D721Med (cell line): ENCODE data around the gene KCNN4.

Experiments
- DNase-seq: peaks from one replicate; pipeline ENCODE4 v3.0.0; 2011; ENCODE audit warnings: low spot score; ENCODE audit not compliant: insufficient read length
- FAIRE-seq: peaks from 2 replicates; lab custom pipeline; 2011; peaks lifted over from hg19 to GRCh38; lab: Jason Lieb, UNC
- TF ChIP-seq, protein P1 (sequence below): IDR thresholded peaks from 2 replicates; pipeline ENCODE4 v1.5.1; 2012; ENCODE audit warnings: mild to moderate bottlenecking, control low read depth; ENCODE audit not compliant: insufficient read depth; ENCODE audit errors: missing control alignments

The KCNN4 gene

DNA sequence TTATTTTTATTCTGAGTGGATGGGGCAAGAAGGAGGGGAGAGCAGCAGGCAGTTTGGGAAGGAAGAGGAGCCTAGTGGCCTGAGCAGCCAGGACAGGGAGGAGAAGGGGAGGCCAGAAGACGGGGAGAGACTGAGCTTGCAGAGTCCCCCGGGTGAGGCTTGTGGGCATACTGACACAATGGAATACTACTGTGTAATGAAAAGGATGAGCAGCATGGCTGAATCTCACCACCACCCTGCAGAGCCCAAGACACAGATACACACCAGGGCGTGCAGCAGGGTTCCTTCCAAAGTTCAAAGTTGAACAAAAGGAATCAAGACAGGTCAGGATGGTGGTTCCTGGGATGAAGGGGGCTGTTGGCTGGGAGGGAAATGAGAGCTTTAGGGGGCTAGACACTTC, 18.0 kb downstream of the KCNN4 start:
- TF ChIP-seq, protein P1, sequence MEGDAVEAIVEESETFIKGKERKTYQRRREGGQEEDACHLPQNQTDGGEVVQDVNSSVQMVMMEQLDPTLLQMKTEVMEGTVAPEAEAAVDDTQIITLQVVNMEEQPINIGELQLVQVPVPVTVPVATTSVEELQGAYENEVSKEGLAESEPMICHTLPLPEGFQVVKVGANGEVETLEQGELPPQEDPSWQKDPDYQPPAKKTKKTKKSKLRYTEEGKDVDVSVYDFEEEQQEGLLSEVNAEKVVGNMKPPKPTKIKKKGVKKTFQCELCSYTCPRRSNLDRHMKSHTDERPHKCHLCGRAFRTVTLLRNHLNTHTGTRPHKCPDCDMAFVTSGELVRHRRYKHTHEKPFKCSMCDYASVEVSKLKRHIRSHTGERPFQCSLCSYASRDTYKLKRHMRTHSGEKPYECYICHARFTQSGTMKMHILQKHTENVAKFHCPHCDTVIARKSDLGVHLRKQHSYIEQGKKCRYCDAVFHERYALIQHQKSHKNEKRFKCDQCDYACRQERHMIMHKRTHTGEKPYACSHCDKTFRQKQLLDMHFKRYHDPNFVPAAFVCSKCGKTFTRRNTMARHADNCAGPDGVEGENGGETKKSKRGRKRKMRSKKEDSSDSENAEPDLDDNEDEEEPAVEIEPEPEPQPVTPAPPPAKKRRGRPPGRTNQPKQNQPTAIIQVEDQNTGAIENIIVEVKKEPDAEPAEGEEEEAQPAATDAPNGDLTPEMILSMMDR = no peak
- DNase-seq (no peak), FAIRE-seq (no peak)

DNA sequence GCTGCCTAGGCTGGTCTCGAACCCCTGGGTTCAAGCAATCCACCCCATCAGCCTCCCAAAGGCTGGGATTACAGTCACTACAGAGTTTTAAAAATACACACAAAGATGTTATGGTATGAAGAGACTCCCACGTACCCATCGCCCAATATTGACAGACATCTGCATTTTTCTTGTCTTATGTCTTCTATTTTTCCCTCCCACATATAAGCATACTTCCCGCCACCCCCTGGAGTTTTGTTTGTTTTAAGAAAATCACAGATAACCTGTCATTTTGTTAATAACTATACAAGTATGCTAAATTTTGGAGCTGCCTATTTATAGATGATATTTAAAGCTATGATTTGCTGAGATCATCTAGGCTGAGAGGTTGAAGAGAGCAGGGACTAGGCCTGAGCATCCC, 19.8 kb downstream of the KCNN4 start:
- DNase-seq (no peak), FAIRE-seq (no peak)
- TF ChIP-seq, protein P1 = no peak

DNA sequence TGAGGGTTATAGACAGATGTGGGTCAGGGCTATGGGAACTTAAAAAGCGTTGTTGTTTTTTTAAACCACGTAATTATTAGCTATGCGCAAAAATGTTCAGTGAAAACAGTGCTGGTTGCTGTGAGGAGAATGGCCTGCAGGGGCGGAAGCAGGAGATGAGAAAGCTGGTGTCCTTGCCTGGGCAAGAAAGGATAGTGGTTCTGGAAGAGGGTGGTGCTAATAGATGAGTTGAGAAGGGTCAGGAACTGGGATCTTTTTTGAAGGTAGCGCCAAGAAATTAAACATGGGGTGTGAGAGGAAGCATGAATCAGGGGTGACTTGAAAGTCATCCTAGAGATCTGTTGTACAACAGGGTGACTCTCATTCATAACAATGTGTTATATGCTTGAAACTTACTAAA, 21.3 kb downstream of the KCNN4 start:
- FAIRE-seq = no peak
- DNase-seq = no peak
- TF ChIP-seq, protein P1 = no peak

DNA sequence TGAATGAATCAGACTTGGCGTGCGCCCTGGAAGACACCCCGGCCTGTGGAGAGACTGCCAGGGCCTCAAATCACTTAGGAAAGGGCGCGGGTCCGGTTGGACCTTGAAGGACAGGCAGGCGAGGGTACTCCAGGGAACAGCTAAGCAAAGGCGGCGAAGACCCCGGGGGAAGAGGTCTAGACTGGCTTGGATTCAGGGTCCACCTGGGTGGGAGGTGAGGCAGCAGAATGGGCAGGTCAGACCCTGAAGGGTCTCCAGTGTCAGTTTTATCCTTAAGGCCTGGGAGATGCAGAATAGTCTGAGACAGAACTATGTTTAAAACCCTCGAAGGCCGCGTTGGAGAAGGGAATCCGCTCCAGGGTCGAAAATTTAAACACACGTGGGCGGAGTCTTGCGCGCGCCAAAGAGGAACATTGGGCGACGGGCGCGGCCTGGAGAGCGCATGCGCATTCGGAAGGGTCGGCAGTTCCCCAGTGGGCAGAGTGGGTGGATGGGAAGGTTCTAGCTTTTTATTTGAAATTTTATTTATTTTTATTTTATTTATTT, 25.4 kb downstream of the KCNN4 start:
- FAIRE-seq (no peak), DNase-seq (no peak)
- TF ChIP-seq, protein P1 = no peak

DNA sequence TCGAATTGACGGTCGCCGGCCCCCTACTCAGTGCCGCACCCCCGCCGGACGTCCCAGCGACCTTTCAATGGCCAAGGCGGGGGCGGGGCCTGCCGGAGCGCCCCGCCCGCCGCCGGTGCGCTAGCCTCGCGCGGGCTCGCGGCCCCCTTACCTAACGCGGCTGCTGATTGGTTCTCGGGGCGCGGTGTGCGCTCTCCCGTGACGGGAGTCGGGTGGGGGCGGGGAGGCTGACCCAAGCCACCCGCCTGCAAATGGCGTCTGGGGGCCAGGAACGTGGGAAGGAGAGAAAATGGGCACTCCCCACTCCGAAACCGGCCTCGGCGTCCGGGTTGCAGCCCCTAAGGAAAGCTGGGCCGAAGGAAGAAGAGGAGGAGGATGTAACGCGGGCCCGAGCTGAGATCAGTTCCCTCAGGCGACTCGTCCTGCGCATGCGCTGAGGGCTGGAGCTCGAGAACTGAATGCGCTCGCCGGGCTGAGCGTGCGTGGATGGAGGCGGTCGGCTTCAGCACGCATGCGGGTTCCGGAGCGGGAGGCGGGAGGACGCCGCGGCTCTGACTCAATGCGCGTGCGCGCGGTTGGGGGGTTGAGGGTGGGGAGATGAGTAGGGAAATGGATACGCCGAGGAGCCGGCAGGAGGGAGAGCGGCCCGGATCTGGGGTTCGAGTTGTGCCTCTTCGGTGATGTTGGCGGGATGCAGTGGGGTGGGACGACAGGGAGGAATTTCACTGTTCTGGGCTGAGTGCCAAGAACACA, 26.1 kb downstream of the KCNN4 start, which contains the start of gene SMG9:
Gene SMG9, minus strand, starts transcription at position 460 of the 753 bp plus-strand sequence. CDS start 4,221 bp downstream, outside the sequence.
- TF ChIP-seq, protein P1 = no peak
- peak; percentile 94 for DNase-seq
- FAIRE-seq = no peak

DNA sequence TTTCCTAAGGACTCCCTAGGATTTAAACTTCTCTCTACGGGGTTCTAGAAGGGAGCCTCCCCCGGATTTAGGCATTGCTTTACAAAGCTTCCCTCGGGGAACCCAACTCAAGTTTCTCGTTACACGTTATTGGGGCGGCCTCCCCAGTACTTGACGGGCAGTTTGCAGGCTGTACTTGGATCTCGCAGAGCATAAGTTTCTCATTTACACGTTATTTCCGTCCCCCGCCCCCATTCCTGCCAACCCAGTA, 26.6 kb downstream of the KCNN4 start:
- DNase-seq (no peak), FAIRE-seq (no peak)
- TF ChIP-seq, protein P1 = no peak

DNA sequence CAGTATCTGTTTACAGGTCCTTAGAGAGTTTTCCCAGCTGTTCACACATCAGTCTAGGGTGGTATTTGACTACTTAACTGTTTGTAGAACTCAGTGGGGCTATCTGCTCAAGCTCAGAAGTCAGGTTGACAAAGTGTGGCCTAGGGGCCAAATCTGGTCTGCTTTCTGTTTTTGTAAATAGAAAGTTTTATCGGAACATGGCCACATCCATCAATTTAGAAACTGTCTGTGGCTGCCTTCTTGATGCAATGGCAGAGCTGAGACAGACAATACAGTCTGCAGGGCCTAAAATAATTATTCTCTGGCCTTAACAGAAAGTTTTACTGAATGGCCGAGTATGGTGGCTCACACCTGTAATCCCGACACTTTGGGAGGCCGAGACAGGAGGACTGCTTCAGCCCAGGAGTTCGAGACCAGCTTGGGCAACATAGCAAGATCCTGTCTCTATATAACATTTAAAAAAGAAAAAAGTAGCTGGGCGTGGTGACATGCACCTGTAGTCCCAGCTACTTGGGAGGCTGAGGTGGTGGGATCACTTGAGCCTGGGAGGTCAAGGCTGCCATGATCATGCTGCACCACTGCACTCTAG, 28.4 kb downstream of the KCNN4 start:
- TF ChIP-seq, protein P1 = no peak
- no peak for DNase-seq
- FAIRE-seq = no peak
